HTERT RPE-1 (cell line): ENCODE measurements around the gene LTA4H.
"Not testable (repeated sequence)": the region's sequence is repeated elsewhere in the genome, so short reads cannot be mapped to it uniquely, and the experiment has no call there.

Source experiments
- in situ Hi-C: fragments of 300-500 bp; cut with MboI; formaldehyde crosslinking; loops from 4 replicates; pipeline ENCODE4 v1.14.3; 2020; ENCODE audit warnings: low sequenced_read_pairs

LTA4H gene

DNA sequence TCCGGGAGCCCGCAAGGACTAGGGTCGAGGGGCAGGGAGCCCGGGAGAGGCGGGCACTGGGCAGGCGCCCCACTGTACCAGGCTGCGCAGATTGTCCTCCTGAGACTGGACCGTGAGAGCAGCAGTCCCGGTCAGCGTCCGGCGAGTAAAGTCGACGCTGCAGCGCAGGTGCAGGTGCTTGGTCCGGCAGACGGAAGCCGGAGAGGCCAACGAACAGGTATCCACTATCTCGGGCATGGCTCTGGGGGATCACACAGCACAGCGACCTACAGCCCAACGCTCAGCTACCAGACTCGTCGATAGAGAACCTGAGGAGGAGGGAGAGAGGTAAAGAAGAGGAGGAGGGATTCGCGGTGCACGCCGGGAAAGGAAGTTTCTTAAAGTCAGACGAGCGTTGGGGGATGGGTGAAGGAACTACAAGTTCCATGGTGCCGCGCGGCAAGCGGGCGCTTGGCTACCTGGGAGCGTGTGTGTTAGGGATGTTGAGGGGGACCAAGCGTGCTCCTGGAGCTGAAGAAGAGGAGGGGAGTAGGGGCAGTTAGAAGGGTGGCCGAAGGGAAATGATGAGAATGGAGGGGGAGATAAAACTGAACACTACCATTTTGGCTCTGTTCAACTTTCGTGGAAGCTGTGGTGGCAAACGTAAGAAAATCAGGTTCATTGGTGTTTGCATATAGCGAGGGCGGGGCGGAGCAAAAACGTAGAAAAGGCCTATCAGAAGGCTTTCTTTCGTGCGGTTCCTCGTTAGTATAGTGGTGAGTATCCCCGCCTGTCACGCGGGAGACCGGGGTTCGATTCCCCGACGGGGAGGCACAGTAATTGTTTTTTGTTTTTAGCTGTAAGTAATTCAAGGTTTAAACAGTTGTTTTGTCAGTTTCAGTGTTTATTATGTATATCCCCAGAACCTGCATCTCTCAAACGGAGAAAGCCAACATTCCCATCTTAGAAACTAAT, at the start of gene LTA4H:
Gene LTA4H, minus strand, starts transcription at position 305 of the 954 bp plus-strand sequence. Its CDS starts 68 bp downstream, at position 237.
- in situ Hi-C loops: no loop called here

DNA sequence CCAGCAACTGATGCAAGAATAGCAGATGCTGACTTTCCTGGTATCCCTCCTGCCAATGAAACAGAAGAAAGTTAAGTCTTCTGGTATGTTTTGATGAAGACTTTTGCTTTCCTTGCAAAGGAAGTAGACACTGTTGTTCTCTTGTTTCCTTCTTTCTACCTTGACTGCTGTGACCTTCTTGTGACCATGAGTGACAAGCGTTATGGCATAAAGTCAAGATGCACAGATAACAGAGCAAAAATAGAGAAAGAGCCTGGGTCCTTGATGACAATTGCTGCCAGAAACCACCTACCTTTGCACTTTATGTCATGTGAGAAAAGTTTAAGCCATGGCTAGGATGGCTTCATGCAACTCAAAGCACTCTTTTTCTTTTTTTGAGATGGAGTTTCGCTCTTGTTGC, 49.2 kb upstream of the LTA4H start:
- in situ Hi-C loops: no loop called here

DNA sequence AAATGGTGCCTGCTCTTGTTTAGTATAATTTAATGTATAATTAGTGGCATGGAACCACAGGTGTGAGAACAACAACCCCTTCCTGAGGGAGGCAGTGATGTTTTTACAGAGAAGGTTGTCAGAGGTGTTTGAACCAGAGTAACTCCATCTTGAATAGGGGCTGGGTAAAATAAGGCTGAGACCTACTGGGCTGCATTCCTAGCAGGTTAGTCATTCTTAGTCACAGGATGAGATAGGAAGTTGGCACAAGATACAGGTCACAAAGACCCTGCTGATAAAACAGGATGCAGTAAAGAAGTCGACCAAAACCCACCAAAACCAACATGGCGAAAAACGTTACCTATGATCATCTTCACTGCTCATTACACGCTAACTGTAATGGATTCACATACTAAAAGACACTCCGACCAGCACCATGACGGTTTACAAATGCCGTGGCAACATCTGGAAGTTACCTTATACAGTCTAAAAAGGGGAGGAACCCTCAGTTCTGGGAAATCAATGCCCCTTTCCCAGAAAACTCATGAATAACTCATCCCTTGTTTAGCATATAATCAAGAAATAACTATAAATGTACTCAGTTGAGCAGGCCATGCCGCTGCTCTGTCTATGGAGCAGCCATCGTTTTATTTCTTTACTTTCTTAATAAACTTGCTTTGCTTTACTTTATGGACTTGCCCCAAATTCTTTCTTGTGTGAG, 47.8 kb upstream of the LTA4H start:
- in situ Hi-C loops: no loop called here

DNA sequence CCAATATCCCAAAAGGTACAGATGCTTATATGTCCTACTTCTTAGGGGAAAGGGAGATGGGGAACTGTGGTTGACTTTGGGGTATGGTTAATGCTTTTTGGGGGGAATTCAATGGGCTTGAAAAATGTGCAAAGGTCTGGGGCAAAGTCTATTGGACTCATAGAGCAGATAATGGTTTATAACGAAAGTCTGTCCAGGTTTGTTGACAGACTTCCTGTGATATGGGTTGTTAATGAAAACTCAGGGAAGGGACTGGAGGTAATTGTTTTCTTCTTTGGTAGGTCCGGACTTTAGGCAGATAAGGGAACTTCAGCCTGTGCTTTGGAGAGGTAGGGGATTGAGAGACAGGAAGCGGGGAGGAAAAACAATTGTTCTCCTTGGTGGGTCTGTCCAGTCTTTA, 46.2 kb upstream of the LTA4H start:
- in situ Hi-C loops: no loop called here

DNA sequence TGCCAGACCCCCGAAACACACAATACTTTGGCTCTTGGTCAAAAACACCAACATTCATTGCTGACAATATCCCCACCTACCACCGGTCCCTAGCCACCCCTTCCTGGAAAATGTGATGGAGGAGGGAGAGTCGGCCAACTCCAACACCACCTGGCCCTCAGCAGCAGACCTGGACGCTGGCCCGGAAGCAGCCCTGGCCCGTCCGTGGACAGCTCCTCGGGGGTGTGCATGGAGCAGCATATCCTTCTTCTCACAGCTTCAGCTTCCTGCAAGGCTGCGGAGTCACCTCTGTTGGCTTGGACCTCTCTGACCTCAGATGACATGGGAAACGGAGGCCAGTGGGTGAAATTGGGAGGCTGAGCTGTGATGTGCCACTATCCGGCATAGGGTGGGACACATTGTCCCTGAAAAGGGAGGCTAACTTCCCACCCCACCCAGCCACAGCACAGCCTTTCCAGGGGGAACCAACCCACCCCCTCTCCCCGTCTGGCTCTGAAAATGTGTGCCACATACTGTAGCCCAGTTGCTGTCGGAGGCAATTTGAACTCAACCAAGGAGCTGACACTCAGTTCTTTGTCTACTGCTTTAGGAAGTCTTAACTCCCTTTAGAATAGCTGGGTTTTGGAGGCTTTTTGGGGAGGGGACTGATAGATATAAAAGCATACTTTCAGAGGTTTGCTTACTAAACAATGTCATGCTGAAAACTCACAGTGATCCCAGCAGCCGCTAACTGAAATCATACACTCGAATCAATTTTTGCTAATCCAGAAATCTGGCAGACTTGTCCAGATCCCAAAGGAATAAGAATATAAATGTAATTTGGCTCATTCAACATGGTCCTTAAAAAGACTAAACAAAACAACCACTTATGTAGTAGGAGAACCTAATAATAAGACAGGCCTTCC, 43.1 kb upstream of the LTA4H start:
- in situ Hi-C loops: no loop called here

DNA sequence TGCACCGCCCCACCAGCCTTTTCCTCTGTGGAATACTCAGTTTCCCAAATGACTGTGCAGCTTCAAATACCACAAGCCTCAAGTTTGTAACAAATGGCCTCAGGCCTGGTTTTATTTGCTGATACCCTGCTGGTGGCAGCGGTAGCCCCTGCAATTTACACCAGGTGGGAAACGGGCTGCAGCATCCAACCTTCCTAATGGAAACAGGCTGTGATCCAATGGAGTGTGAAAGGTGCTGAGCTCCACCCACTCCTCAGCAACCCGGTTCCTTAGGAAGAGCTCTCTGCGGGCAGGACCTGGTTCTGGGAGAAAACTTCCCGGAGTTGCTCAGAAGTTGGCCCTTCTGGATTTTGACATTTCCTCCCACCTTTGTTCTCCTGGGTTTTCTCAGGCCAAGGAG, 41.7 kb upstream of the LTA4H start:
- in situ Hi-C loops: no loop called here

DNA sequence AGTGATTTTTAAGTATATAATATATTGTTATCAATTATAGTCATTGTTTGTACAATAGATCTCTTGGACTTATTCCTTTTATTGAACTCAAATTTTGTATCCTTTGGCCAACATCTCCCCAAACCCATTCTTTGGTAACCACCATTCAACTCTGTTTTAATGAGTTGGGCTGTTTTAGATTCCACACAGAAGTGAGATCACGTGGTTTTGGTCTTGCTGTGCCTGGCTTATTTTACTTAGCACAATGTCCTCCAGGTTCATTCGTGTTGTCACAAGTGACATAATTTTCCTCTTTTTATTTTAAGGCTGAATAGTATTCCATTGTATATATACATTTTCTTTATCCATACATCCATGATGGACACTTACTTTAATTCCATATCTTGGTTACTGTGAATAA, 40.2 kb upstream of the LTA4H start:
- in situ Hi-C loops: no loop called here

DNA sequence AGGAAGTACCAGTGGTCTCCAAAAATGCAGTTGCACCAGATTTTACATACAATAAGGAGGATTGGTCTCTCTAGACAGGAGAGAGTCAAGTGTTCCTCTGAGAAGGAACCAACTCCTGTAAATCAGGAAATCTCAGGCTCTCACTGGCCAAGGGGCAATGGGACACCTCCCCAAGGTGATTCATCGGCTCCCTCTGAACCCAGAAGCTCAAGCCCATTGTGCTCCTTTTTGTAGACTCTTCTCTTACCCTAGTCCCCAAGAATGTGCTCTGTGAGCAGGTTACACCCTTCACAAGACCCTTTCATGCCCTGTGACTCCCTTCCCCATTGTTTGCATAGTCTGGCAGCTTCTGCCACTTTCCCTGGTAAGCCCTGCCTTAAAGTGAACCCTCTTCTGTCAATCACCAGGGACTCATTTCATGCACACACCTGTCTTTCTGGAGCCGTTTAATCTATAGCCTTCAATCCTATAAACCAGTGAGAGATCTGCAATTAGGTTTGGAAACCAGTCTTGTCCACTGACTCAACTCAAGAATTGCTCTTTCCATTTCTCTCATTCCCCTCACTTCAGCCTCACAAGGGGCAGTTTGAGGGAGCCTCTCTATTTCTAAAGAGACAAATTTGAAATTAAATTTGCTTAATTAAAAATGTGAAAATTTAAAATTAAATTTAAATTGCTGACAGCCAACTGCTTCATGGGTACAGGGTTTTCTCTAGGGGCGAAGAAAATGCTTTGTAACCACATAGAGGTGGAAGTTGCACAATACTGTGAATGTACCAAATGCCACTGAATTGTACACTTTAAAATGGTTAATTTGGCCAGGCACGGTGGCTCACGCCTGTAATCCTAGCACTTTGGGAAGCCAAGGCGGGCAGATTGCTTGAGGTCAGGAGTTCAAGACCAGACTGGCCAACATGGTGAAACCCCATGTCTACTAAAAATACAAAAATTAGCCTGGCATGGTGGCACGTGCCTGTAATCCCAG, 38.3 kb upstream of the LTA4H start:
- in situ Hi-C loops: no loop called here

DNA sequence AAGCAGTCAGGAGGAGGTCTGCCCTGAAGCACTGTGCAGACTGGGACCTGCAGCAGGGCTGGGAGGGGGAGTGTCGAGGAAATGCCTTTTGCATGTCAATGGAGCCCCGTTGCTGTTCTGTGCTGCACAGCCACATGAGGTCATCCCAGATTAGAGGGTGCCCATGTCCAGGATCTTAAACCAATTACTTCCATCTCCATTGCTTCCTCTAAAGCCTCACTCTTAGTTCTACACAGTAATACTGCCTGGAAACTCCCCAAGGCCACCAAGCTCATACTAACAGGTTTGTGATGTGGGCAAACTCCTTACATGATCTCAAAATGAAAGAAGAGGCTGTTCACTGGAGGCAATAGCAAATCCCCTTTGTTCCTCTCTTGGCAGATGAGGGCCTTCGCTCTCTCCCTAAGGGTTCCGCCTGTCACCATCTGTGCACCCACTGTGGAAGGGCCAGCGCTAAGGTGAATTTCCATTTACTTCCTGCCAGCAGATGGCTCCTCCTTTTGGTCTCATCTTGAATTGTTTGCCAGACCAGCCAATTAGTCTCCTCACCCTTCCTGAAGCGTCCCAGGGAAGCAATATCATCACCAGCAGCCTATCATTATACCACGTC, 35.4 kb upstream of the LTA4H start:
- in situ Hi-C loops: no loop called here

DNA sequence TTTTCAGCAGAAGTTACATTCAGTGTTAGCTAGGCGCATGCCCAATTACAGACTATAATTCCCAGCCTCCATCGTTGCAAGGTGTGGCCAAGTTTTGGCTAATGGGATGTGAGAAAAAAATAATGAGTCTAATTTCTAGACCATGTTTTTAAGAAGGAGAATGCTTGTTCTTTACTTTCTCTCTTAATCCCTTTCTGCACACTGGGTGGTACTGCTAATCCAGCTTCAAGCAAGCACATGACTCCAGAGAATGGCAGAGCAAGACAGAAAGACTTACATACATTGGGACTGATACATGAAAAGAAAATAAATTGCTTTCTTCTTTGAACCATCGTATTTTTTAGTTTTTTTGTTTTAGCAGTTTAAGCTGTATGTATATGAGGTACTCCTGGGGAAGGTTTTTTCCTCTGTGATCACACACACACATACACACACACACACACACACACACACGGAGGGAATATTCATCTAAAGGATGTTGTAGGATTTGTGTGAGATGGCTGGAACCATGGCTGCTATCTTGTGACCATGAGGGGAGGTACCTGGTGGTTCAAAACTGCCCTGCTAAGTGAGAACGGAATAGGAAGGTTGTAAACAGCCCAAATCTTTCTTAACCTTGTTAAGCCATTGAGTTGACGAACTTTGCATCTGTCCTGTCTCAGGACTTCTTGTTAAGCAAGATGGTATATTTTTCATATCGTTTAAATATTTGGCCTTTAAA, 34.3 kb upstream of the LTA4H start:
- in situ Hi-C loops: no loop called here

DNA sequence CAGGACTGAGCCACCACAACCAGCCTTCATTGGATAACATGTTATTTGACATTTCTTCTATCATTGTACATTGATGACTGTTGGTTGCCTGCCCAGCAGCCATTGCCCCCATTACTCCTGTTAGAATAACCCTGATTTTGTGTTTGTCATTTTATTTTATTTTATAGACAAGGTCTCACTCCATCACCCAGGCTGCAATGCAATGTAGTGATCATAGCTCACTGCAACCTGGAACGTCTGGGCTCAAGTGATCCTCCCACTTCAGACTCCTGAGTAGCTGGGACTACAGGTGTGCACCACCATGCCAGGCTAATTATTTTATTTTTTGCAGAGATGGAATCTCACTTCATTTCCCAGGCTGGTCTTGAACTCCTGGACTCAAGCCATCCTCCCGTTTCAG, 33.2 kb upstream of the LTA4H start:
- in situ Hi-C loops: no loop called here

DNA sequence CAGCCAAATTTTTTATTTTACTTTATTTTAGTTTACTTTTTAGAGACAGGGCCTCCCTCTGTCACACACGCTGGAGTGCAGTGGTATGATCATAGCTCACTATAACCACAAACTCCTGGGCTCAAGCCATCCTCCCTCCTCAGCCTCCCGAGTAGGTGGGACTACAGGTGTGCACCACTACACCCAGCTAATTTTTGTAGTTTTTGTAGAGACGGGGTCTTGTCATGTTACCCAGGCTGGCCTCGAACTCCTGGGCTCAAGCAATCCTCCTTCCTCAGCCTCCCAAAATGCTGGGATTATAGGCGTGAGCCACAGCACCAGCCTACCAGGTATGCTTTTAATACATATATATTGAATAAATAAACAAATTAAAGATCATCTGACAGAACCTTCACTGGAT, 32.7 kb upstream of the LTA4H start:
- in situ Hi-C loops: no loop called here

DNA sequence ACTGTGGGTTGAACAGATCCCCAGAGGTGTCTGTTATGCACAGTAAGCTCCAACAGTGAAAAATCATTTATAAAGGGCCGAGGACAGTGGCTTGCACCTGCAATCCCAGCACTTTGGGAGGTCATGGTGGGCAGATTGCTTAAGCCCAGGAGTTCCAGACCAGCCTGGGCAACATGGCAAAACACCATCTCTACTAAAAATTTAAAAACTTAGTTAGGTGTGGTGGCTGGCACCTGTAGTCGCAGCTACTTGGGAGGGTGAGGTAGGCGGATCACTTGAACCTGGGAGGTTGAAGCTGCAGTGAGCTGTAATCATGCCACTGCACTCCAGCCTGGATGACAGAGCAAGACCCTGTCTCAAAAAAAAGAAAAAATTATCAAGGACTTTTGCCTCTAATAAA, 30.4 kb upstream of the LTA4H start:
- in situ Hi-C loops: not testable (repeated sequence)

DNA sequence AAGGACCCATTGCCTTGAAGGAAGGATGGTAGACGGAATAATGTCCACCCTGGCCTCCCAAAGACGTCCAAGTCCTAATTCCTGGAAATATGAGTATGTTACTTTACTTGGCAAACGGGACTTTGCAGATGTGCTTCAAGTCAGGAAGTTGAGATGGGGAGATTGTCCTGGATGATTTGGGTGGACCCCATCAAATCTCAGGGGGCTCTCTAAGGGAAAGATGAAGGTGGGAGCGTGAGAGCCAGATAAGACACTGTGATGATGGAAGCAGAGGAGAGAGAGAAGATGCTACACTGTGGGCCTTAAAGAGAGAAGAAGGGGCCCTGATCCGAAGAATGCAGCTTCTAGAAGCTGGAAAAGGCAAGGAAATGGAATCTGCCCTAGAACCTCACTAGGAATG, 29.6 kb upstream of the LTA4H start:
- in situ Hi-C loops: no loop called here

DNA sequence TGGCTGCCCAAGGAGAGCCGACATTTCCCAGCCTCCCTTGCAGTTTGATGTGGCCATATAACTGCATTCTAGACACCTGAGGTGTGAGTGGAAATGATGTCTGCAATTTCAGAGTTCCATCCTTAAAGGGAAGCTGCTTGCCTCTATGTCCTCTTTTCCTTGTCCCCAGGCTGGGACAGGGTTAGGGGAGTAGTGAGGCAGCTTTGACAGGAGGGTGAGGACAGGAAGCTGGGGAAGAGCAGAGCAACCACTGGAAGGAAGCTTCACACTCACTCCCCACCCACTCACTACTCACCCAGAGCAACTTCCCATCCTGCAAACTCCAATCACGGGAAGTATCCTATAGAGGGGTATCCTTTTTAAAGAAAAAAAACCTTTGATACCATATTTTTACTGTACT, 28.9 kb upstream of the LTA4H start:
- in situ Hi-C loops: no loop called here

DNA sequence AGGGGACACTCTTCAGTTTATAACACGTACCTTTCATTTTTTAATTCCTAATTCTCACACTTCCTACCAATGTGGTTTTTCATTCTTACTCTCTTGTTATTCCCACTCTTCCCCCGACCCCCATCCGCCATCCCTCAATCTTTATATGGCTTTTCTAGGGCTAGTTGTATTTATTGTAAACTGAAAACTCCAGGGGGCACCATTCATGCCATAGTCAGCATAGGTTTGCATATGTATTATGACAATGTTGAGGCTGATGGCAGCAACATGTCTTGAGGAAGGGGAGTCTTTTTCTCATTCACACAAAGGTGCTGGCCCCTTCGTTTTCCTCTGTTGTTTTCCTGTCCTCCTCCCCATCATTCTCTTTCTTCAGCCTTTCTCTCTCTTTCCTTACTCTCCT, 27.7 kb upstream of the LTA4H start:
- in situ Hi-C loops: no loop called here

DNA sequence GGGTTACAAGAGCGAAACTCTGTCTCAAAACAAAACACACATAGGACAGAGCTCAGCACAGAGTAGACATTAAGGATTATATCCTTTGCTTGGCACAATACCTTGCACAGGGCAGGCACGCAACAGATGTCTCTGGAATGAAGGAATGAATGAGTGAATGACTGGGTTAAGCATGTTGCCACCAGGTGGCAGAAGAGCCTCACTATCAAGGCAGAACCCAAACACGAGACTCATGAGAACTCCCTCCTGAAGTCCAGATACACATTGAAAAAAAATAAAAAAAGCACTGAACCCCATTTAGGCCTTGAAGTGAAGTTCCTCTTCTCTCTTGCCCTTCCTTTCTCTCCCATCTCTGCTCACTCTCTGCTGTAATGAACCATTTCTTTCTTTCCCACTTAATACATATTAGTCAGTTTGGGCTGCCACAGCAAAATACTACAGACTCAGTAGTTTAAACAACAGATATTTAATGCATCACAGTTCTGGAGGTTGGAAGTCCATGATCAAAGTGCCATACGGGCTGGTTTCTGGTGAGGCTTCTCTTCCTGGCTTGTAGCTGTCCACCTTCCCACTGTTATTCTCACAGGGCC, 26.6 kb upstream of the LTA4H start:
- in situ Hi-C loops: no loop called here

DNA sequence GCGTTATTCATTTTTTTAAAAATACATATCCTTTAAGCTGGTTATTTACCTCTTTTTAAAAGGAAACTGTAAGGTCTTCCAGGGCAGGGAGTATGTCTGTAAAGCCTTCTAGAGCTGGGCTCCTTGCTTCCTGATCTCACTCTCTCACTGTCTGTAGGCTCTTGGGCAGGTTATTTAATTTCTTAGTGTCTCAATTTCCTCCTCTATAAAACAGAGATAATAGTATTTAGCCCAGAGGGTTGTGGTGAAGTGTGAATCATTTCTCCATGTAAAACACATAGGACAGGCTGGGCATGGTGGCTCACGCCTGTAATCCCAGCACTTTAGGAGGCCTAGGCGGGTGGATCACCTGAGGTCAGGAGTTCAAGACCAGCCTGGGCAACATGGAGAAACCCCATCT, 25.9 kb upstream of the LTA4H start:
- in situ Hi-C loops: no loop called here

DNA sequence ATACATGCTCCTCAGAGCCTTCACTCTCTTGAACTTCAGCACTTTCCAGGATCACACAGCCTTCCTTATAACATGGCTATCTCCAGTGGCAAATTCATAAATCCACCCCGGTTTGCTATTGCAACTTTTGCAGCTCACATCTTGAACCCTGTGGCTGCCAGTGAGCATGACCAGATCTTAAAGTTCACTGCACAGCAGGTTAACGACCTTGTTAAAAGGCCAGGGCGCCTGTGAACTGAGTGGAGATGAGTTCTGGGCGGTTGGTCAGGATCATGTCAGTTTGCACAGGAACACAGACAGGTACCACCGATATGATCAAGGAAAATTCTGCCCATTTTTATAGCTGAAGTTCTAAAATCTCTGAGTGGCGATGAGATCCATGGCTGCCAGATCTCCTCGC, 24.7 kb upstream of the LTA4H start:
- in situ Hi-C loops: no loop called here
